Uterus (tissue), 2 donors: ENCODE results near the gene TCF4.

ENCODE experiments used
- CTCF ChIP-seq, 4 experiments: fragments of 200-600 bp in 2 of 4; fragments of 450-650 bp in 2 of 4; sonication (generic) in 2 of 4; IDR thresholded peaks; one replicate each; pipeline ENCODE4 v1.5.1; 2016 to 2019; ENCODE audit warnings: antibody characterized with exemption in 4 of 4, mild to moderate bottlenecking in 2 of 4, moderate library complexity in 1 of 4
- POLR2A ChIP-seq, 2 donors: fragments of 450-650 bp; IDR thresholded peaks; one replicate each; pipeline ENCODE4 v1.6.1; 2016; ENCODE audit warnings: antibody characterized with exemption in 2 of 2, mild to moderate bottlenecking in 1 of 2, moderate library complexity in 1 of 2

GRCh38 chr18:55338978-55339650, 248.9 kb downstream of the TCF4 start:
- no peak for TF ChIP-seq CTCF (IDR thresholded peaks at IDR 0.05)
- no peak for TF ChIP-seq POLR2A (IDR thresholded peaks at IDR 0.05)
